Ishikawa (cell line): ENCODE data around the gene OPCML.

ENCODE experiments used
- CREB1 ChIP-seq: IDR thresholded peaks from 2 replicates; pipeline ENCODE4 v1.6.1; 2012; ENCODE audit warnings: low read depth
- EP300 ChIP-seq: IDR thresholded peaks from 2 replicates; pipeline ENCODE4 v1.6.1; 2012; ENCODE audit warnings: borderline replicate concordance
- MAX ChIP-seq: IDR thresholded peaks from 2 replicates; pipeline ENCODE4 v1.6.1; 2012
- RAD21 ChIP-seq: IDR thresholded peaks from 2 replicates; pipeline ENCODE4 v1.6.1; 2012; ENCODE audit warnings: low read depth
- TEAD4 ChIP-seq: IDR thresholded peaks from 2 replicates; pipeline ENCODE4 v1.6.1; 2012
- USF1 ChIP-seq: IDR thresholded peaks from 2 replicates; pipeline ENCODE4 v1.6.1; 2012
- ZBTB7A ChIP-seq: IDR thresholded peaks from 2 replicates; pipeline ENCODE4 v1.6.1; 2012; ENCODE audit warnings: low read depth

GRCh38 chr11:132578580-132578979 is 953.7 kb downstream of the OPCML start:
- TF ChIP-seq MAX = no peak
- TF ChIP-seq EP300 = no peak
- no peak for TF ChIP-seq RAD21
- TF ChIP-seq CREB1 = no peak
- TF ChIP-seq ZBTB7A = no peak
- no peak for TF ChIP-seq TEAD4
- no peak for TF ChIP-seq USF1
